Left lobe of liver (tissue), 2 donors: ENCODE measurements around the gene SQSTM1. TPM values are rescaled to one million over a fixed set of nuclear protein-coding genes. Genes with fewer than 3 reads are reported as not detected.
"Not testable (repeated sequence)": the region's sequence is repeated elsewhere in the genome, so short reads cannot be mapped to it uniquely, and the experiment has no call there.

Source experiments
- ATAC-seq: fragments of 200-7000 bp; cut with Tn5 transposase; one replicate; pipeline ENCODE4 v1.9.1; 2020; ENCODE audit warnings: mild to moderate bottlenecking, moderate library complexity
- DNase-seq: peaks from one replicate; pipeline ENCODE4 v3.0.0-alpha.2; 2020; ENCODE audit warnings: low spot score
- total RNA-seq: library from RNA; stranded (reverse); gene quantifications from one replicate; pipeline ENCODE4 v1.2.1, GENCODE V29; 2021
- donor health status: DM: no; HTN: no; CAD: no; lungs with moderate emphysema.
- donor health status: DM: no; HTN: yes; CAD: no.

SQSTM1 gene
- total RNA-seq, 1 donor from 2014 or later, result 361 TPM

DNA sequence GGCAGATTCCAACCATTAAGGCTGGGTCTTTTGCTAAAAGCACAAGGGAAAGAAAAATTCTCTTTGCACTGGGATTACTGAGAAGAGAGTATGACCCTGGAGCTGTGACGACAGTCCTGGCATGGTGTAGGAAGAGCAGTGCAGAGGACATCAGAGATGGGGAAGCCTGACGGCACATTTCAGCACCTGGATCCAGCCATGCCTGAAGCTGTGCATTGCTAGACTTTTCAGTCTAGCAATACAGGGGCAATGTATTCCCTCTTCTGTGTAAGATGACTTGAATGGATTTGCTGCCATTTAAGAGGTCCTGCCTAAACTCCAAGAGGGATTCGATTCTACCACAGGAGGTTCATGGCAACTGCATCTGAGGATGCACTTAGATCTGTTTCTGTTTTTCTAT, 50.2 kb downstream of the SQSTM1 start:
- DNase-seq (no peak), ATAC-seq (no peak)

DNA sequence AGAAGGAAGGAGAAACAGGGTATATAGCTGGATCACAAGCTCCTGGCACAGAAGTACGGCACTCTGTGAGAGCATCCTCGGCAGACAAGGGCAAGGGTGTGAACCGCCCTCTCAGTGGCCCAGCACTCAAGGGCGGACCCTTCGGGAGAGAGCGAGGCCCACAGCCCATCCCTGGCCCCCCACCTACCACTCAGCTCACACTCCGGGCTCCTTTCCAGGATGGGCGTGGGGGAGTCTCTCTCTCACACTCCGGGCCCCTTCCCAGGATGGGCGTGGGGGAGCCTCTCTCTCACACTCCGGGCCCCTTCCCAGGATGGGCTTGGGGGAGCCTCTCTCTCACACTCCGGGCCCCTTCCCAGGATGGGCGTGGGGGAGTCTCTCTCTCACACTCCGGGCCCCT, 50.8 kb downstream of the SQSTM1 start:
- DNase-seq, ATAC-seq: not testable (repeated sequence)

DNA sequence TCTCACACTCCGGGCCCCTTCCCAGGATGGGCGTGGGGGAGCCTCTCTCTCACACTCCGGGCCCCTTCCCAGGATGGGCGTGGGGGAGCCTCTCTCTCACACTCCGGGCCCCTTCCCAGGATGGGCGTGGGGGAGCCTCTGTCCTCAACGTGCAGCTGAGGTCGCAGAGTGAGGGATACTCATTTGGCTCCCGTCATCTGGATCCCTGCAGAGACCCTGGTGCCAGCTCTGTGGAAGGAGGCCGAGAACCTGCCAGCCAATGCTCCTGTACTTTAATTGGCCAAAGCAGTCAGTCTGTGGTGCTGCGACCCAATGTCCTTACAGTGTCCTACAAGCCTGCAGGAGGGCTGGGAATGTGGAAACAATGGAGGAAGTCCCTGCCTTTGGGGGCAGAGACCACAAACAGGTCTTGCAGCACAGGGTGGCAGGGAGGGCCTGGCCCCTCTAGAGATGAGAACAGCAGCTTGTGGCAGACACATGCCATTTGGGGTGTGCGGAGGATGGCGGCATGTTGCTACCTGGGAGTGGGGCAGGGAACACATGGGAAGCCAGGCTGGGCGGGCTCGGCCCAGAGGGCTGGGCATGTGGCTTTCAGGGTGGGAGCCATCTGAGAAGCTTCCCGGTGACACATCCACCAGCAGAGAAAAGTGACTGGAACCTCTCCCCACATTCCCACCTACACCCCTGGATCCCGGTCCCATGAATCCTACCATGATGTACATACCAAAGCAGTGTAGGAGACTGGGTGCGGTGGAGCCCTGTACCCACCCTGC, 51.5 kb downstream of the SQSTM1 start:
- no peak for DNase-seq
- no peak for ATAC-seq

DNA sequence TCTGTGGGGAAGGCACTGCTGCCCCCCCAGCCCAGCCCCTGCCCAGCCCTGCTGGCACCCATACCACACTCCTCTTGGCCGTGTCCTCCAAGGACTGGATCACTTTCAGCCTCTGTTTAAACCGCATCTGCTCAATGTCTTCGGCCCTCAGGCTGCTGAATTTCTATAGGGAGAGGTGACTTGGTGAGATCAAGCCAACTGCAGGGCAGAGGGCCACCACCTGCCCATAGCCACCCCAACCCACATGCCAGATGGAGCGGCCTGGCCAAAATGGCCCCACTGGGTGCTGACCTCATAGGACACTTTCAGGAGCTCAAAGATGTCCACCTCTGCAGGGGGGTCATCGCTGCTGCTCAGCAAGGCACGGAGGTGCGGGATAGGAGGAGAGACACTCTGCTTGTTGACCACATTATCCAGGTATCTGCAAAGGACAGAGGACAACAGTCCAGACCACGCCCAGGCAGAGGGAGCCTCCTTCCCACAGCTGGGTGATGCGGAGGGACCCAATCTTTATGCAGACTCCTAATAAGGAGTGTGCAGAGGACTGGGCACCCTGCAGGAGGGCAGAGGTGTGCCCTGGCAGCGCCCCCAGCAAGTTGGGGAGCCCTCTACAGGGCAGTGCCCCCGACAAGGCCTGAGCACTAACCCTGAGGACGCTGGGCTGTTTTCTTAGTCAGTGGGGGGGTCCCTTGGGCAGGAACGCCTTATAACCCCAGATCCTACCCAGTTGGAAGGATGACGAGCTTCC, 52.3 kb downstream of the SQSTM1 start:
- no peak for ATAC-seq
- no peak for DNase-seq

DNA sequence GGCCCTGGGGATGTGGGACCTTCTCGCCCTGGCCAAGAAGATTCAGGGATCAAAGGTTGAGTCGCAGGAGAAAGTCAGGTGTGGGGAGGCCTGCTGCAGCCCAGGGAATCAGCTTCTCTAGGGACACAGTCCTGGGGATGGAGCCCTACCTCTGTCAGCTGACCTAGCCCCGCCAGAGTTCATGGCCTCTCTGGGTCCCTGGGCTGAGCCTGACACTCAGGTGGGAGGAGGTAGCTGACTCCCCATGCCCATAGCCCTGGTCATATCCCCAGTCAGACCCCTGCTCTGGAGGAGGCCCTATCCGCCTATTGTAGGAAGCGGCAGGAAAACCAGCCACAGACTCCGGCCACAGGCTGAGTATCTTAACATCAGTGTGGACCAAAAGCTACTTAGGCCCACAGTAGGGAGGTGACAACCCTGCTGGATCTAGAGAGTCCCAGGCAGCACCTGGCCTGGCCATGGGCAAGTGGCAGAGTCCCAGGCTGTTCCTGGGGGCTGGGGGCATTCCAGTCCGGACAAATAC, 52.9 kb downstream of the SQSTM1 start:
- no peak for DNase-seq
- no peak for ATAC-seq

DNA sequence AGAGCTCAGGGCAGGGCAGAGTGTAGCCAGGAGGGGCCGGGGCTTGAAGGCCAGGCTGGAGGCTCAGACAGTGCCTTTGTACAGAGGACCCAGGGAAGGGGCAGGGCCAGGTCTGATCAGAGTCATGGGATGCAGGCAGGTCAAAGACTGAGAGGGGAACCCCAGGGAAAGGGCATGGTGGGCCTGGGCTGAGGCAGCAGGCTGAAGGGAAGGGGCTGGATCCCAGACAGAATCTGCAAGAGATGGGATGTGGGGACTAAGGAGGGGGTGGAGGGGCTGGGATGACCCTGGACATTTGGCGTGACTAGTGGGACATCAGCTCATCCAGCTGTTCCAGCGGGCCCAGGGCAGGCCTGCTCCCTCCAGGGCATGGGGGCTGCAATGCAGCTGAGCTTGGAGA, 53.4 kb downstream of the SQSTM1 start:
- no peak for DNase-seq
- no peak for ATAC-seq

DNA sequence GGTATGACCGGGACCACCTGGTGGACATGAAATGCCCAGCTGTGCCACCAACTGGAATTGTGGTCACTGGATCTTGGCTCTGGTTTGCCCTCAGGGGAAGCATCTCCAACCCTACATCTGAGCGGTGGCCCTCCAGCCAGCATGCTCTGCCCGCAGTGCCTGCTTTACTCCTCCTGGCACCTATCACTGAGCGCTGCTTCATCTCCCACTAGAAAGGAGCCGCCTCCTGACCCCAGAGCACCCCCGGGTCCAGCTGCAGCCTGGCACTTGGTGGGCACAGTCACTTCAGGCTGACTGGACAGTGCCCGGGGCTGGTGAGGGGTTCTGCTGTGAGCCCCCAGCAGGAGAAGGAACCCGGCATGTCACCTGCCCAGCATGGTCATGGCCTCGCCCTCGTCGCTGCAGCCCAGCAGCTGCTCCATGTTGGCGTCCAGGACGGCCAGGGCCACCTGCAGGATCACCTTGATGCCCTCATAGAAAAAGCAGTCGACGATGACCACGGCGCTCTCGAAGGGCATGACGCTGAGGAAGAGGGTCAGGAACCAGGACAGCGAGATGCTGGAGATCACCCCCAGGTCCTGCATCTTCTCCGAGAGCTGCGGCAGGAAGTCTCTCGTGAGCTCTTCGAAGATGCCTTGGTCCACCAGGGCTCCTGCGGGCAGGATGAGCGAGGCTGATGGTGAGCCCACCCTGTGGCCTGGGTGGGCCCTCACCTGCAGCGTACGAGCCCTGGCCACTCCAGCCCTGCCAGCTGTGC, 54.0 kb downstream of the SQSTM1 start:
- DNase-seq (no peak), ATAC-seq (no peak)

DNA sequence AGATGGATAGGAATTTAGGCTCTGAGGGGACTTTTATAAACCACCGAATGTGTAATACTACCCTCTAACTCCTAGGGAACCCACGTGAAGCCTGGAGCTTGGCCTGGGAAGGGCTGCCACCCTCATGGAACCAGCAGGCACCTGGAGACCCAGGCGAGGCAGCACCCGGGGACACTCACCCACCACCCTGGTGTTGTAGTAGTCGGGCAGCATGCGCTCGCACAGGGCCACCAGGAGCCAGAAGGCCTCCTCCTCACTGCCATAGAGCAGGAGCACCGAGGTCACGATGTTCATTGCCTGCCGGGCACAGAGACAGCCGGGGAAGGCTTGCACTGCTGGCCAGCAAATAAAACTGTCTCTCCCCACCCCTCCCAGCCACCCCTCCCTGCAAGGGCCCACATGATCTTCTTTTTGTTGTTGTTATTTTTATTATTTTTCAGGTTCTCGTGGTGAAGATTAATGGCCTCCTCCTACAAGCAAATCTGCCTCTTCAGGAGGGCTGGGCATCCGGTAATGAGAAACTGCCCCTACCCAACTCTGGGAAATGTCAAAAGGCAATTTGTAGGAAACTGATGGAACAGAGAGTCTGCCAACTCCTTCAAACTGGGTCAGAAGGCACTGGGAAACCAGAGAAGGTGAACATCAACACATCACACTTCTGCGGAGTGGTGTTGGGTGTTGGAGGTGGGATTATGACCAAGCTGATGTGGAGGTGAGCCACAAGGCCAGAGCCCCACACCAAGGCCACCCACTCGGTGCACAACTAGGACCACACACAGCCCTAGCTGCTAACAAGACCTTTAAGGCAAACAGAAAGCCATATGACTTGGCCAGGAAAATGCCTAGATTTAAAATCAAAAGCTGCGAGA, 55.3 kb downstream of the SQSTM1 start:
- ATAC-seq (no peak), DNase-seq (no peak)

DNA sequence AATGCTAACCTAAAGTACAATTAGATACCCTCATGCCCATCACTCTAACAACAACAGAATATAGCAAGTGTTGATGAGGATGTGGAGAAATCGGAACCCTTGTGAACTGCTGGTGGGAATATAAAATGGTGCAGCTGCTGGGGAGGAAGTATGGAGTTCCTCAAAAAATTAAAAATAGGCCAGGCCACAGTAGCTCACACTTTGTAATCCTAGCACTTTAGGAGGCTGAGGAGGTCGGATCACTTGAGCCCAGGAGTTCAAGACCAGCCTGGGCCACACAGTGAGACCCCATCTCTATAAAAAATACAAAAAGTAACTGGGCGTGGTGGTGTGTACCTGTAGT, 55.9 kb downstream of the SQSTM1 start:
- DNase-seq (no peak), ATAC-seq (no peak)

DNA sequence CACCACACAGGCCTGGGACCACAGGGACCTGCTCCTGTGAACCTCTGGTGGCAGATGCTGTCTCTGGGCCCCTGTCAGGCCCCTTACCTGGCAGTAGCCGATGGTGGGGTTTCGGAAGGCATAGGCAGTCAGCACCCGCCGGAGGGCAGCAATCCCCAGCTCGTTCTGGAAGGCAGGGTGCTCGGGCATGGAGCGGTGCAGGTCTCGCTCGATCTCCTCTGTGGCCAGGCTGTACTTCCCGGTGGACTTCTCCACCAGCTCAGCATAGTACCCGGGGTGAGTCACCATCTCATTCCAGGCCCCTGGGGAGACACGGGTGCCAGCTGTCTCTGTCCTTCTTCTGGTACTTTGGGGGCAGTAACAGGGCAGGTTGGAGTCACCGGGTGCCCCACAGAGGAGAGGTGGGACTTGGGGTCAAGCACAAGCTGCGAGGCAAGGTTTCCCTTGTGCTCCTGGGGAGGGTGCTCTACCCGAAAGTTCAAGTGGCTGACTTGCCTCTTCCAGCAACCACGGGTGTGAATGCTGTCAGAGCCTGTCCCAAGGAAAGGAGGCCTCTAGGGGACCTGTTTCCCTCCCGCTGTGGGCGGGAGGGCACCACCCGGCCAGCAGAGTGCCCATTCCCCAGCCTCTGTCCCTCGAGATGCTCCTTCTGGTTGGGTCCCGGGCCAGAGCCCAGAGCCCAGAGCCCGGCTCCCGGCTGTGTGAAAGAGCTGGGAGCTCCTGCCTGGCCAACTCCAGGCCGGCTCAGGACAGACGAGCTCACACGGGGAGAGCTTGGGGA, 57.7 kb downstream of the SQSTM1 start:
- no peak for ATAC-seq
- DNase-seq, result no peak

DNA sequence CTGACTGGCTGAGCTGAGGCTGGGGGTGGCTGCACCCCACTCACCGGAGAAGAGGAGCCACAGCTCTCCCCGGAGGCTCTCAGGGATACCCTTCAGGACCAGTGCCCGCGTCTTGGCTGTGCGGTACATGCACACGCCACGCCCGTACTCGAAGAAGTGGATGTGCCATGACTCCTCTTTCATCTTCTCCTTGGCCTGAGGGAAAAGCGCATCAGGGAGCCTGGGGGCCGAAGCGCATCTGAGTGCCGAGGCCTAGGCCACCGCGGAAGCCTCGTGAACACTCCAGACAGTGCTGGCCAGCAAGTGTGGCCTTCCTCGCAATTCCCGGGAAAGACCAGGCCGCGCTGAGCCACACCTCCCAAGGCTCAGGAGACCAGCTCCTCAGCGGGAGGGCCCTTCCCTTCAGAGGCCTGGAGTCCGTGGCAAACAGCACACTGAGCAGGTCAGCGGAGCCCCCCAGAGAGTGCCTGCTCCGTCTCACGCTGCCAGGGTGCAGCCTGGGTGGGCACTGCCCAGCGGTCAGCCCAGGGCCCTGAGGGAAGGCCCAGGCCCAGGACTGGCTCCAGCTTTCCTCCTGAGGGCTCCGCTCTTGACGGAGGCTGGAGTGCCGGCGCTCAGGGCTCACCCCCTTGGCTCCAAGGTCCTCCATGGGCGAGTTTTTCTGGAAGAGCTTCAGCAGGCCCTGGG, 58.4 kb downstream of the SQSTM1 start:
- DNase-seq (no peak), ATAC-seq (peak; percentile 17)

DNA sequence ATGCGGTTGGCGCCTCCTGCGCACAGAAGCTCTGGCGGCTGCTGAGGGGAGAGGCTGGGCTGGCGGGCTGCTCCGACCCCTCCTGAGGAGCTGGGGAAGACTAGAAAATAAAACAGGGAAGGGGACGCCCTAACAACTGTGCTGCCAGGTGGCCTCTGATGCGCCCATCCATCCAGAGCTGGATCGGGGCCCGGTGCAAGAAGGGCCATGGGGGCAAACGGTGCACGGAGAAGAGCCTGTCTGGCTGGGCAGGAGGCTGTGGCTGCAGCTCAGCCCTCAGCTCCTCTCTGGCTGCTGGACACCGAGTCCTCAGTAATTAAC, 58.9 kb downstream of the SQSTM1 start:
- ATAC-seq, result no peak
- DNase-seq, result no peak

DNA sequence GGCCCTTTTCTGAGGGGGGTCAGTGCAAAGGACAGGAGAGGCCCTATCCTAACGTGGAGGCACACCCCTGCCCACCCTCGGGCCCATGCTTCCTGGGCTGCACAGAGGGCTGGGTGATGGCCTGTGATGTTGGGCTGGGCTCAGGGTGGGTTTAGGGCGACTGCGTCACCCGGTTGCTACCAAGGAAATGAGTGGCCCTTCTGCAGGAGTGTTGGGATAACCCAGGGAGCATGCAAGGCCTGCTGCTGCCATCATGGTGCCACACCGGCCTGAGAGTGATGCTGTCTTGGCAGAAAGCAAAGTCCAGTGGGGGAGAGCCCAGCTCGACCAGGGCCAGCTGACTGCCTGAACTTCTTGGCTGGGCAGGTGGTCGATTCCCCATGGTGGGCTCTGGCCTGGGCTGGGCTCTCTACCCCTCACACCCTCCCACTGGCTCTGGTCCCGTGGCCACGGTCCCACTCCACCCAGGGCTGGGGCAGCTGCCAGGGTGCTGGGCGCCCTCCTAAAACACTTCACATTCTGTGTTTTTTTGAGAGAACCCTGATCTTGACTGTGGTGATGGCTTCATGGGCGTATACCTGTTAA, 59.5 kb downstream of the SQSTM1 start:
- peak; percentile 11 for ATAC-seq
- no peak for DNase-seq

DNA sequence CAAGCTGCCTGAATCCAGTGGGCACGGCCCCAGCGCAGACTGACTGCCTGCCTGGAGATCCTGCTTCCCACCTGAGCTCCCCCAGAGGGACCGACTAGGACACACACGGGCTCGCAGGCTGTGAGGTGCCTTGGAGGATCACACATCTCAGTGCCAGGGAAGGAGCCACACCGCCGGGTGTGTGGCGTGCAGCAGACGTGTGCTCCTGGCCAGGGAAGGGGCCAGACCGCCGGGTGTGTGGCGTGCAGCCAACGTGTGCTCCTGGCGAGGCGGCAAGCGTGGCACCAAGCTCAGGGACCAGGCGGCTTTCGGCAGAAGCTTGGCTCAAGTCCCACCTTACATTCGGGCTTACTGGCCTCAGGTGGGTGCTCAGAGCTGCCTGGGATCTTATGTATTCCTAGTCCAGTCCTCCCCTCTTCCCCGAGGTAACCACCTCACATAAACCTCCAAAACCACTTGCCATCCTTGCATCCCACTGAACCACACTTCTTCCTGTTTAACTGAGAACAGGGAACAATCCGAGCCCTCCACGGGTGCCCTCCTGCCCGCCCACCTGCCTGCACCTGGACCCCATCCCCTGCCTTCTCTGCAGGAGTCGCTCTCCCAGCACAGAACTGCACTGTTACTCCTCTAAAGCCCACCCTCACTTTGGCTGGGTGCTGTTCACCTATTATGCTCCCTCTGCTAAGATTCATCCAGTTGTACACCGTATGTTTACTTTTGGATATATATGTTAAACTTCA, 60.3 kb downstream of the SQSTM1 start:
- DNase-seq (no peak), ATAC-seq (no peak)

DNA sequence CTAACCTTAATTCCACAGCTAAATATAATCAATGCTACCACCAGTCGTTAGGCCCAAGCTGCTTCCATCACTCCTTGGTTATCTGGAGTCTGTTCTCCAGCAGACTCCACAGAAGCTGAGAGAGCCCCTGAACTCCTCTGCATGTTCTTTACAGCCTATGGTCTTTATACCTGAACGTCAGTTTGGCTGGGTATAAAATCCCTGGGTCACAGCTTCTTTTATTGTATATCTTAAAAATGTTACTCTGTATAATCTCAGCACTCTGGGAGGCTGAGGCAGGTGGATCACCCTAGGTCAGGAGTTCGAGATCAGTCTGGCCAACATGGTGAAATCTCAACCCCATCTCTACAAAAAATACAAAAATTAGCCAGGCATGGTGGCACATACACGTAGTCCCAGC, 61.6 kb downstream of the SQSTM1 start:
- DNase-seq (no peak), ATAC-seq (no peak)

DNA sequence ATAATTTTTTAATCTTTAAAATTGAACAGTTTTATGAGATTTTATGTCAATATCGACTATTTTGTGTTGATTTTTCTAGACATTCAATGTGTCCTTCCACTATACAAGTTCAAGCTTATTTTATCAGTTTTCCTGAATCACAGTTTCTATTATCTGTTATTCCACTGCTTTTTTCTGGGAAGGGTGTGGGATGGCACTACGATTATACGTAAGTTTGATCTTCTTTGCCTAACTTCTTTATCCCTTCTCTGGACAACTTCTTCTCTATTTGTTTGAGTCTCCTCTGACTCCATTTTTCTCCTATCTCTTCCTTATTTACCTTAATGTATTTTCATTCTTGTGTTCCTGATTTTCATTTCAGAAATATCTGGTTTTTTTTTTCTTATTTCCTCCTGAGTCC, 62.5 kb downstream of the SQSTM1 start:
- ATAC-seq, result no peak
- DNase-seq, result no peak

DNA sequence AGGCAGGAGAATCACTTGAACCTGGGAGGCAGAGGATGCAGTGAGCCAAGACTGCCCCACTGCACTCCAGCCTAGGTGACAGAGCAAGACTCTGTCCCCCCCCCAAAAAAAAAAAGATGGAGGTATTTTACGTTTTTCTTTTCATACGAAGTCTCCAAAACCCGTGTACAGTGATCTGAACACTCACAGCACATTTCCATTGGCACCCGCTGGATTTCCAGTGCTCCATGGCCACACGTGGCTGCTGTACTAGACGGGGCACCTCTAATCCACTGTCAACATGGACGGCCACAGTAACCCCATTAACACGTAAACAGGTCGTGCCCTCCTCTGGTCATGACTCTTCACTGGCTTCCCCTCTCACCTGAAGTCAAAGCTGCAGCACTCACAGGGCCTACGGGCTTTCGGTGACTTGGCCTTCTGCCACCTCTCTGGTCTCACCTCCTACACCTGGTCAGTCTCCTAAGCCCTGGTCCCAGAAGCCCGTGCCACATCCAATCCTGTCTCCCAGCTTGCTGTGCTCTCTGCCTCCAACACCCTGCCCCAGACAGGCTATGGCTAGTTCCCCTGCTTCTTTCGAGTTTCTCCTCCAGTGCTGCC, 64.9 kb downstream of the SQSTM1 start:
- DNase-seq, result no peak
- ATAC-seq, result no peak
